SU-DHL-6 (cell line): ENCODE data around the gene ASTN2.

Source experiments
- H2AFZ ChIP-seq: fragments of 200-600 bp; sonication (generic); 2 replicates; pipeline ENCODE4 v1.6.1; 2014; ENCODE audit warnings: low read depth, mild to moderate bottlenecking, moderate library complexity, mixed read lengths, antibody characterized with exemption, low read length; ENCODE audit not compliant: severe bottlenecking
- H3F3A ChIP-seq: fragments of 200-600 bp; shearing (Covaris generic); 2 replicates; pipeline ENCODE4 v1.6.0; 2016; ENCODE audit warnings: antibody characterized with exemption, mild to moderate bottlenecking; ENCODE audit not compliant: insufficient read depth
- H3K27ac ChIP-seq: fragments of 200-600 bp; sonication (generic); 2 replicates; pipeline ENCODE4 v1.5.1; 2016; ENCODE audit warnings: low read depth, mild to moderate bottlenecking, low read length, moderate library complexity, mixed read lengths
- H3K27me3 ChIP-seq: fragments of 200-600 bp; sonication (generic), shearing (Covaris generic); 2 replicates; pipeline ENCODE4 v1.6.0; 2014; ENCODE audit warnings: mild to moderate bottlenecking, low read length
- H3K36me3 ChIP-seq: fragments of 200-600 bp; sonication (generic); 2 replicates; pipeline ENCODE4 v1.6.1; 2014; ENCODE audit warnings: mild to moderate bottlenecking, low read length, mixed read lengths
- H3K4me2 ChIP-seq: fragments of 300-600, 200-600 bp; shearing (Covaris generic), sonication (generic); 2 replicates; pipeline ENCODE4 v1.6.0; 2014; ENCODE audit warnings: low read length, low read depth, mild to moderate bottlenecking; ENCODE audit not compliant: poor library complexity, severe bottlenecking
- H3K4me3 ChIP-seq: fragments of 200-600 bp; sonication (generic); 2 replicates; pipeline ENCODE4 v1.5.1; 2014; ENCODE audit warnings: antibody characterized with exemption, low read length, mild to moderate bottlenecking, mixed read lengths; ENCODE audit not compliant: insufficient read depth, poor library complexity, severe bottlenecking
- H3K79me2 ChIP-seq: fragments of 200-600 bp; sonication (generic); 2 replicates; pipeline ENCODE4 v1.6.1; 2014; ENCODE audit warnings: mild to moderate bottlenecking, low read length, moderate library complexity; ENCODE audit not compliant: insufficient read depth
- H3K9ac ChIP-seq: fragments of 200-600 bp; sonication (generic); 2 replicates; pipeline ENCODE4 v1.7.0; 2014; ENCODE audit warnings: mild to moderate bottlenecking, low read length
- H3K9me2 ChIP-seq: fragments of 200-600 bp; sonication (generic); replicated peaks from 2 replicates; pipeline ENCODE4 v1.6.1; 2014; ENCODE audit warnings: low read length; ENCODE audit not compliant: insufficient read depth
- H3K9me3 ChIP-seq: fragments of 200-600 bp; sonication (generic); 2 replicates; pipeline ENCODE4 v1.6.1; 2014; ENCODE audit warnings: low read length, mixed read lengths; ENCODE audit not compliant: insufficient read depth
- H4K20me1 ChIP-seq: fragments of 200-600 bp; sonication (generic); 2 replicates; pipeline ENCODE4 v1.6.1; 2014; ENCODE audit warnings: low read depth, mild to moderate bottlenecking, antibody characterized with exemption, low read length, moderate library complexity, mixed read lengths
- EZH2phosphoT487 ChIP-seq: fragments of 200-600 bp; sonication (generic), shearing (Covaris generic); conservative IDR thresholded peaks from 2 replicates; pipeline ENCODE4 v1.6.1; 2018; ENCODE audit warnings: mild to moderate bottlenecking, antibody characterized with exemption, low read length, moderate library complexity, mixed read lengths
- TF ChIP-seq, protein P1 (sequence below): fragments of 200-600 bp; sonication (generic); IDR thresholded peaks from one replicate; pipeline ENCODE4 v1.5.1; 2017; ENCODE audit warnings: antibody characterized with exemption, mild to moderate bottlenecking, low read length, moderate library complexity; ENCODE audit not compliant: insufficient read depth, poor library complexity, severe bottlenecking

Gene ASTN2

DNA sequence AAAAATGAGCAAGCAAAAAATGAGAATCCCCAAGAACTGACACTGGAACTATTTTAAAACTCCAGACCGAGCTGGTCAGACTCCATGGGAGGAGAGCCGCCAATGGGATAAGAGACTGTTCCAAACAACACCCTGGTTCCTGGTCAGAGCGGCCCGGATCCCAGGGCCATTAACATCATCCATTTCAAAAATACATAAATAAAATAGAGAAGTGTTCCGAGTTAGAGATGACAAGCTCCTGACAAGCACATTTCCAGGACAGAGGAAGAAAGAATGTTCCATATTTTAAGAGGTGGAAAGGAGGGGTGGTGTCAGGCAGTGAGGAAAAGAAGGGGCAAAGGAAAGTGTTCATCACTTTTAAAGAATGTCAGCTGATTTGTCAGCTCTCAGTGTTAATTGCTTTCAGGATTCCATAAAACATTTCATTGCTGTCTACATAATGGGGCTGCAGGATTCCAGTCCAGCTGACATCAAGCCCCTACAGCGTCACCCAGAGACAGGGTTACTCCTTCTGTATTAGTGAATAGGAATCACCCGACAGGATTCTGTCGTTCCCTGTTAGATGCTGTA is 930.3 kb downstream of the ASTN2 start:
- H3K4me2 ChIP-seq = no peak overlapping the region
- H3K9me2 ChIP-seq = no peaks in the 10 kb centered on the region
- H3K9ac ChIP-seq = no peak overlapping the region
- no peaks in the 10 kb centered on the region for H3K36me3 ChIP-seq
- no peak for TF ChIP-seq EZH2phosphoT487
- TF ChIP-seq, protein P1, sequence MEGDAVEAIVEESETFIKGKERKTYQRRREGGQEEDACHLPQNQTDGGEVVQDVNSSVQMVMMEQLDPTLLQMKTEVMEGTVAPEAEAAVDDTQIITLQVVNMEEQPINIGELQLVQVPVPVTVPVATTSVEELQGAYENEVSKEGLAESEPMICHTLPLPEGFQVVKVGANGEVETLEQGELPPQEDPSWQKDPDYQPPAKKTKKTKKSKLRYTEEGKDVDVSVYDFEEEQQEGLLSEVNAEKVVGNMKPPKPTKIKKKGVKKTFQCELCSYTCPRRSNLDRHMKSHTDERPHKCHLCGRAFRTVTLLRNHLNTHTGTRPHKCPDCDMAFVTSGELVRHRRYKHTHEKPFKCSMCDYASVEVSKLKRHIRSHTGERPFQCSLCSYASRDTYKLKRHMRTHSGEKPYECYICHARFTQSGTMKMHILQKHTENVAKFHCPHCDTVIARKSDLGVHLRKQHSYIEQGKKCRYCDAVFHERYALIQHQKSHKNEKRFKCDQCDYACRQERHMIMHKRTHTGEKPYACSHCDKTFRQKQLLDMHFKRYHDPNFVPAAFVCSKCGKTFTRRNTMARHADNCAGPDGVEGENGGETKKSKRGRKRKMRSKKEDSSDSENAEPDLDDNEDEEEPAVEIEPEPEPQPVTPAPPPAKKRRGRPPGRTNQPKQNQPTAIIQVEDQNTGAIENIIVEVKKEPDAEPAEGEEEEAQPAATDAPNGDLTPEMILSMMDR = no peak
- H3K27ac ChIP-seq = no peak overlapping the region
- H3K27me3 ChIP-seq = no peaks in the 10 kb centered on the region
- no peaks in the 10 kb centered on the region for H4K20me1 ChIP-seq
- no peaks in the 10 kb centered on the region for H3F3A ChIP-seq
- no peak overlapping the region for H3K4me3 ChIP-seq
- no peaks in the 10 kb centered on the region for H3K9me3 ChIP-seq
- H2AFZ ChIP-seq = no peak overlapping the region
- H3K79me2 ChIP-seq = no peaks in the 10 kb centered on the region

DNA sequence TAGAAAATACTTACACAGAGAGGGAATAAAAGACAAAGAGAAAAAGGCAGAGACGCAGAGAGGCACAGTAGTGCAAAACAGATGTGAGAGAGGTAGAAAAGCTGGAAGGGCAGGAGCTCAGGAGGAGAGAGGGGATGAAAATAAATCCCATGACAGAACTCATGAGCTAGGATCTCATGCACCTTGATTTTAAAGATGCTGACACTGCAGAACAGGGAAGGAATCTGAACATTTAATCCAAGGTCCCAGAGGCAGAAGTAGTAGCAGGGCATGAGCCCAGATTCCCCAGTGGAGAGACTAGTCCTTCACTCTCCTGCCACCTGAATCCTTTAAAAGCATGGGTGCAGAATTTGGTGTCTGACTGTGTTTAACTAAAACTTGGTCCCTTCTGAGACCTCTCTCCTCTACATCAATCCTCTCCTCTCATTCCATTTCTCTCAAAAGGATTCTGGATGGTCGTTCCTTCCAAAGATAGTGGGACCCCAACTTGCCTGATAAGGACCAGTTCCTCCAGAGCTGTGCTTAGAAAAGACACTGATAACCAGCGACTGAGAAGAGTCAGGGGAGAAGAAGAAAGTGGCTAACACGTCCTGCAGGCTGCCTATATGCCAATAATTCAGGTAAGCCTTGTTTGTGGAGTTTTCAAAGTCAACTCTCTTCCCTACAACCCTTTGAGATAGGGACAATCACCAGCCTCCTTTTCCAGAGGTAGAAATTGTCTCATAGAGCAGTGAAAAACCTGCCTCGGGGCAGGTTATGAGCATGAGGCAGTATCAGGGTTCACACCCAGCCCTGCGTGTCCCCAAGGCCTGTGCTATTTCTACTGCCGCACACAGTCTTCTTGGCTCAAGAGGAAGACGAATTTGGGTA is 931.0 kb downstream of the ASTN2 start:
- H4K20me1 ChIP-seq = no peaks in the 10 kb centered on the region
- no peak overlapping the region for H2AFZ ChIP-seq
- no peaks in the 10 kb centered on the region for H3K36me3 ChIP-seq
- H3K4me2 ChIP-seq = no peak overlapping the region
- no peak overlapping the region for H3K9ac ChIP-seq
- no peaks in the 10 kb centered on the region for H3K9me2 ChIP-seq
- no peak overlapping the region for H3K4me3 ChIP-seq
- H3K79me2 ChIP-seq = no peaks in the 10 kb centered on the region
- no peaks in the 10 kb centered on the region for H3K9me3 ChIP-seq
- H3K27ac ChIP-seq = no peak overlapping the region
- TF ChIP-seq EZH2phosphoT487 = no peak
- TF ChIP-seq, protein P1 = no peak
- H3K27me3 ChIP-seq = no peaks in the 10 kb centered on the region
- H3F3A ChIP-seq = no peaks in the 10 kb centered on the region

DNA sequence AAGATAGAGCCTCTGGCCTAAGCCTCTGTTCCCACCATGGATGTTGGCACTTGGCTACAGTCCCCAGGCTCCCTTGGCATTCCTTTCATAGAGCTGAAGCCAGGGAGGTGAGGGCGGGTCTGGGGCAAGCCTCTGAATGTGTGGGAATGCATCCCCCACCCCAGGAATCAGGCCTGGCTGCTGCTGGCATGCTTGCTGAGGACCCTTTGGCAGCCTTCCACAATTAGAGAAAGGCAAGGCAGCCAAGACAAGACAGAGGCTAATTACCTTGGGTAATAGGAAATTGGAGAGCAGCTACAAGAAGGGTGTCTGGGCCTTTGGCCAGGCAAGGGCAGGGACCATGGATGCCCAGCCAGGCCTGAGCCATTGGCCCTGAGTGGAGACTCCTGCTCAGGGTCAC is 932.1 kb downstream of the ASTN2 start:
- H3K27me3 ChIP-seq = no peaks in the 10 kb centered on the region
- H3K9me3 ChIP-seq = no peaks in the 10 kb centered on the region
- H3F3A ChIP-seq = no peaks in the 10 kb centered on the region
- H3K4me2 ChIP-seq = no peak overlapping the region
- H3K9me2 ChIP-seq = no peaks in the 10 kb centered on the region
- H3K9ac ChIP-seq = no peak overlapping the region
- no peaks in the 10 kb centered on the region for H3K79me2 ChIP-seq
- H3K36me3 ChIP-seq = no peaks in the 10 kb centered on the region
- no peaks in the 10 kb centered on the region for H4K20me1 ChIP-seq
- no peak overlapping the region for H3K4me3 ChIP-seq
- H2AFZ ChIP-seq = no peak overlapping the region
- TF ChIP-seq EZH2phosphoT487 = no peak
- TF ChIP-seq, protein P1 = no peak
- H3K27ac ChIP-seq = no peak overlapping the region
